ENCODE measurements around the gene MEIS1.

DNA sequence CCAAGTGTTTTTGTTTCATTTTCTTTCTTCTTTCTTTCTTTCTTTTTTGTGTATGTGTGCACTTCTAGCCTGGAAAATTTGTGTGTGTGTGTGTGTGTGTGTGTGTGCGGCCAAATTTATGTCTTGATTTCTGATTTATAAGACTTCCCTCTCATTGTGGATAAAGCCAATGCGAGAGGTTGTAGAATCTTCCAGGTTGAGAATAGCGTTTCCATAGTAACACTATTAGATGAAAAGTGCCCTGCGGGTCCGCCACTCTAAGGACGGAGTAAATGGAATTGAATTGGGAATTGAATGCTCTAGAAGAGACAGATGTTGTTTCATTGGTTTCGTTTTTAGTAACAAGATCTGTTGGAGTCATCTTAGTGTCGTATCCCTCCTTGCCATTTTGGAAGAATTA lies 81.6 kb downstream of the MEIS1 start:
- TF ChIP-seq CTCF (IDR thresholded peaks at IDR 0.05), result no peak
- TF ChIP-seq EZH2 (IDR thresholded peaks at IDR 0.05; ENCODE audit: borderline replicate concordance, insufficient read depth, low read depth, low read length, poor library complexity, severe bottlenecking), result no peak

All from B cell (primary cell).